Smooth muscle cell (in vitro differentiated cells): Measurements from ENCODE around the gene CACNA1D. TPM values are rescaled to one million over a fixed set of nuclear protein-coding genes. Genes with fewer than 3 reads are reported as not detected.

ENCODE experiments used
- DNase-seq: peaks from one replicate; lab custom pipeline; 2025; ENCODE audit not compliant: unreplicated experiment; lab: John Stamatoyannopoulos, UW
- H2AFZ ChIP-seq: fragments of 200-600 bp; sonication (generic); 2 replicates; pipeline ENCODE4 v1.6.0; 2016; ENCODE audit warnings: antibody characterized with exemption, low read depth, mild to moderate bottlenecking
- H3F3A ChIP-seq: fragments of 200-600 bp; sonication (generic); 2 replicates; pipeline ENCODE4 v1.6.0; 2017; ENCODE audit warnings: antibody characterized with exemption, low read depth
- H3K27ac ChIP-seq: fragments of 200-600 bp; sonication (generic); 2 replicates; pipeline ENCODE4 v1.5.1; 2016; ENCODE audit warnings: low read depth, mild to moderate bottlenecking
- H3K27me3 ChIP-seq: fragments of 200-600 bp; sonication (generic); 2 replicates; pipeline ENCODE4 v1.6.1; 2016; ENCODE audit warnings: low read depth, mild to moderate bottlenecking
- H3K36me3 ChIP-seq: fragments of 200-600 bp; sonication (generic); 2 replicates; pipeline ENCODE4 v1.5.1; 2016; ENCODE audit warnings: low read depth
- H3K4me1 ChIP-seq: fragments of 200-600 bp; sonication (generic); 2 replicates; pipeline ENCODE4 v1.5.1; 2016; ENCODE audit warnings: low read depth
- H3K4me2 ChIP-seq: fragments of 200-600 bp; sonication (generic); 2 replicates; pipeline ENCODE4 v1.6.0; 2016; ENCODE audit warnings: mild to moderate bottlenecking
- H3K4me3 ChIP-seq: fragments of 200-600 bp; sonication (generic); 2 replicates; pipeline ENCODE4 v1.5.1; 2016; ENCODE audit warnings: mild to moderate bottlenecking
- H3K79me2 ChIP-seq: fragments of 200-600 bp; sonication (generic); 2 replicates; pipeline ENCODE4 v1.6.0; 2016; ENCODE audit warnings: low read depth, mild to moderate bottlenecking
- H3K9ac ChIP-seq: fragments of 200-600 bp; sonication (generic); 2 replicates; pipeline ENCODE4 v1.6.0; 2016; ENCODE audit warnings: low read depth
- H3K9me3 ChIP-seq: fragments of 200-600 bp; sonication (generic); replicated peaks from 2 replicates; pipeline ENCODE4 v1.5.1; 2016; ENCODE audit warnings: low read depth
- H4K20me1 ChIP-seq: fragments of 200-600 bp; sonication (generic); 2 replicates; pipeline ENCODE4 v1.6.0; 2016; ENCODE audit warnings: low read depth
- WGBS: methylation state at CpG from one replicate; pipeline ENCODE4 v1.1.7; 2016; ENCODE audit warnings: low lambda C conversion rate; 5-methylcytosine and 5-hydroxymethylcytosine counted together
- polyA plus RNA-seq: library from polyadenylated mRNA; unstranded; fragments of >200 nt; fragmentation: Nextera tagmentation; extraction: Ambion mirVana; gene quantifications from 2 replicates; pipeline ENCODE4 v1.2.1, GENCODE V29; 2016
- total RNA-seq: library from RNA; depleted of rRNA; stranded (reverse); fragments of >200 nt; gene quantifications from 2 replicates; pipeline ENCODE4 v1.2.3, GENCODE V29; 2014
- TF ChIP-seq, protein P1 (sequence below): fragments of 200-600 bp; sonication (generic); IDR thresholded peaks from 2 replicates; pipeline ENCODE4 v1.5.1; 2017; ENCODE audit warnings: borderline replicate concordance, mild to moderate bottlenecking, antibody characterized with exemption; ENCODE audit not compliant: insufficient read depth, poor library complexity, severe bottlenecking

The CACNA1D gene
- total and polyA plus RNA-seq, 2 experiments from 2014 or later, result 0.63 to 1.4 TPM

DNA sequence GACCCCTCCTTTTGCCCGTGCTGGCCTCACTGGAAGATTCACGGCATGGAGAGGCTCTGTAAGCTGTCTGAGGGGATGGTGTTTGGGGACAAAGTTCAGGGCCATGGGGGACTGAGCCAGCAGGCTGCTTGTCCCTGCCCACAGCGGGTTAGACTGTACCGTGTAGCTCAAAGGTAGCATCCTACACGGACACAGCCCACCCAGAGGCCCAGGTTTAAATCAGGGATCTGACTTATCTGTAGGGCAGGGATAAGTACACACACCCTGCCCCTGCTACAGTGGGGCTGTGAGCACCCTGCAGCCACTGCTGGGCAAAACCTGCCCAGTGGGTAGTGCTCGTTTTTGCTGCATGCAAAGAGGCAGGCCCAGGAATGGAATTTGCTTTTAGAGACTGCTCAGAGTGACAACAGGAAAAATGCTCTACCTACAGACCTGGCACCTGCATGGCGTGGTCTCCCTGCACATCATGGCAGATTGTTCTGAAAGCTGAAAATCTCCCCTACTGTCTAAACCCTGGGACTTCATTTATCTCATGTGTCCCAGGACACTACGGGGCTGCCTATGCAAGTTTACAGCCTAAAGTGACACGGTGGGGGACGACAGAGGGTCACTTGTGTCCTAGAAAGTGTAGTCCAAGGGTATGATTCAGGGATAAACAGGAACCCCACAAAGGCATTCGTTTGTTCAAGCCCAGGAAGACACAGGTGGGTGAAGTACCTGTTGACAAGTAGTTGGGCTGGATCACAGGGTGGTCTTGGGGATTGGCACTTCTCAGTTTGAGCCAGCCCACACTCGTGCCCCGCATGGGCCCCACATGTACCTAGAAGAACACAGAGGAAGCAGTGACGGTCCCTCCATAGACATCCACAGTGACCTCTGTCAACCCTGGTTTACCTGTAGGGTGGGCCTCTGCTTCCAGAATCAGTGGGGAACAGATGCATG is 324.1 kb downstream of the CACNA1D start:
- Histone ChIP-seq H3K4me3 (no peak overlapping the region), H3K9ac (no peak overlapping the region), H3K79me2 (no peaks in the 10 kb centered on the region), H4K20me1 (no peaks in the 10 kb centered on the region), H3K4me2 (no peak overlapping the region), H3F3A (no peaks in the 10 kb centered on the region), H3K27me3 (no peaks in the 10 kb centered on the region), H3K4me1 (no peaks in the 10 kb centered on the region), H3K27ac (no peak overlapping the region), H2AFZ (no peak overlapping the region), H3K36me3 (no peaks in the 10 kb centered on the region), H3K9me3 (no peaks in the 10 kb centered on the region)
- no peak for DNase-seq
- TF ChIP-seq, protein P1, sequence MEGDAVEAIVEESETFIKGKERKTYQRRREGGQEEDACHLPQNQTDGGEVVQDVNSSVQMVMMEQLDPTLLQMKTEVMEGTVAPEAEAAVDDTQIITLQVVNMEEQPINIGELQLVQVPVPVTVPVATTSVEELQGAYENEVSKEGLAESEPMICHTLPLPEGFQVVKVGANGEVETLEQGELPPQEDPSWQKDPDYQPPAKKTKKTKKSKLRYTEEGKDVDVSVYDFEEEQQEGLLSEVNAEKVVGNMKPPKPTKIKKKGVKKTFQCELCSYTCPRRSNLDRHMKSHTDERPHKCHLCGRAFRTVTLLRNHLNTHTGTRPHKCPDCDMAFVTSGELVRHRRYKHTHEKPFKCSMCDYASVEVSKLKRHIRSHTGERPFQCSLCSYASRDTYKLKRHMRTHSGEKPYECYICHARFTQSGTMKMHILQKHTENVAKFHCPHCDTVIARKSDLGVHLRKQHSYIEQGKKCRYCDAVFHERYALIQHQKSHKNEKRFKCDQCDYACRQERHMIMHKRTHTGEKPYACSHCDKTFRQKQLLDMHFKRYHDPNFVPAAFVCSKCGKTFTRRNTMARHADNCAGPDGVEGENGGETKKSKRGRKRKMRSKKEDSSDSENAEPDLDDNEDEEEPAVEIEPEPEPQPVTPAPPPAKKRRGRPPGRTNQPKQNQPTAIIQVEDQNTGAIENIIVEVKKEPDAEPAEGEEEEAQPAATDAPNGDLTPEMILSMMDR, result no peak
- 91% methylated on average over 14 of the region's 14 CpGs for WGBS

GRCh38 chr3:53819163-53819868 is 324.9 kb downstream of the CACNA1D start:
- no peaks in the 10 kb centered on the region for H3K27me3 ChIP-seq
- no peaks in the 10 kb centered on the region for H3K79me2 ChIP-seq
- TF ChIP-seq, protein P1, result no peak
- H3K36me3 ChIP-seq, result no peaks in the 10 kb centered on the region
- H3K4me2 ChIP-seq, result no peak overlapping the region
- DNase-seq, result no peak
- H4K20me1 ChIP-seq, result no peaks in the 10 kb centered on the region
- no peaks in the 10 kb centered on the region for H3K4me1 ChIP-seq
- no peak overlapping the region for H3K9ac ChIP-seq
- no peaks in the 10 kb centered on the region for H3K9me3 ChIP-seq
- 91% methylated on average over 11 of the region's 14 CpGs for WGBS
- H3F3A ChIP-seq, result no peaks in the 10 kb centered on the region
- no peak overlapping the region for H2AFZ ChIP-seq
- no peak overlapping the region for H3K4me3 ChIP-seq
- H3K27ac ChIP-seq, result no peak overlapping the region

GRCh38 chr3:53820084-53820483 is 325.7 kb downstream of the CACNA1D start:
- Histone ChIP-seq H3K79me2 (no peaks in the 10 kb centered on the region), H4K20me1 (no peaks in the 10 kb centered on the region), H3K9ac (no peak overlapping the region), H3K36me3 (no peaks in the 10 kb centered on the region), H3K9me3 (no peaks in the 10 kb centered on the region), H3K4me2 (no peak overlapping the region), H3K4me1 (no peaks in the 10 kb centered on the region), H3K27me3 (no peaks in the 10 kb centered on the region), H2AFZ (no peak overlapping the region), H3K27ac (no peak overlapping the region), H3F3A (no peaks in the 10 kb centered on the region), H3K4me3 (no peak overlapping the region)
- TF ChIP-seq, protein P1, result no peak
- no peak for DNase-seq
- 92% methylated on average over 5 of the region's 5 CpGs for WGBS
